Erythroblast (primary cell): Measurements from ENCODE around the gene AFG1L.

ENCODE experiments used
- GATA1 ChIP-seq: IDR thresholded peaks from 2 replicates; pipeline ENCODE4 v1.6.1; 2011; ENCODE audit warnings: low read depth, mild to moderate bottlenecking, control low read depth, low read length, moderate library complexity
- POLR2A ChIP-seq: IDR thresholded peaks from 2 replicates; pipeline ENCODE4 v1.6.1; 2011; ENCODE audit warnings: mild to moderate bottlenecking, low read length

- no peak for TF ChIP-seq POLR2A
- no peak for TF ChIP-seq GATA1
Measured at GRCh38 chr6:108442770-108443520, 148.1 kb downstream of the AFG1L start.
